GM19239 (cell line): ENCODE measurements around the gene CPAMD8.
"Not testable (repeated sequence)": the region's sequence is repeated elsewhere in the genome, so short reads cannot be mapped to it uniquely, and the experiment has no call there.

Experiments
- DNase-seq: peaks from one replicate; pipeline ENCODE4 v3.0.0; 2011; ENCODE audit warnings: low spot score; ENCODE audit not compliant: insufficient read length
- FAIRE-seq: peaks from 2 replicates; lab custom pipeline; 2011; peaks lifted over from hg19 to GRCh38; lab: Jason Lieb, UNC

CPAMD8 gene

GRCh38 chr19:17043744-17044143 is 17.1 kb upstream of the CPAMD8 start:
- DNase-seq (no peak), FAIRE-seq (no peak)

GRCh38 chr19:17041976-17042375 is 15.4 kb upstream of the CPAMD8 start:
- no peak for FAIRE-seq
- no peak for DNase-seq

GRCh38 chr19:17037966-17038500 is 11.4 kb upstream of the CPAMD8 start:
- no peak for DNase-seq
- FAIRE-seq, result no peak

GRCh38 chr19:17037184-17037583 is 10.6 kb upstream of the CPAMD8 start:
- no peak for FAIRE-seq
- no peak for DNase-seq

GRCh38 chr19:17036640-17037039 is 10.0 kb upstream of the CPAMD8 start:
- no peak for DNase-seq
- FAIRE-seq, result no peak

- DNase-seq (no peak), FAIRE-seq (no peak)
These were observed 9.3 kb upstream of the CPAMD8 start for GRCh38 chr19:17035842-17036424.

- DNase-seq (no peak), FAIRE-seq (no peak)
These were observed 5.1 kb upstream of the CPAMD8 start for GRCh38 chr19:17031741-17032140.

- DNase-seq (no peak), FAIRE-seq (no peak)
These were observed 945 bp upstream of the CPAMD8 start for GRCh38 chr19:17027535-17027975.

GRCh38 chr19:17025991-17026658 is 485 bp downstream of the CPAMD8 start:
- no peak for DNase-seq
- no peak for FAIRE-seq

- no peak for FAIRE-seq
- no peak for DNase-seq
These were observed 1.2 kb downstream of the CPAMD8 start for GRCh38 chr19:17025361-17025760.

GRCh38 chr19:17024941-17025340 is 1.7 kb downstream of the CPAMD8 start:
- not testable (repeated sequence) for DNase-seq, FAIRE-seq

GRCh38 chr19:17023805-17024204 is 2.8 kb downstream of the CPAMD8 start:
- FAIRE-seq, result no peak

GRCh38 chr19:17022738-17023137 is 3.9 kb downstream of the CPAMD8 start:
- DNase-seq, result no peak
- no peak for FAIRE-seq

More at GRCh38 chr19:17023805-17024204, 2.8 kb downstream of the CPAMD8 start:
- DNase-seq, result no peak

GRCh38 chr19:17021793-17022590 is 4.6 kb downstream of the CPAMD8 start:
- FAIRE-seq (no peak), DNase-seq (no peak)

- FAIRE-seq, result no peak
- no peak for DNase-seq
These were observed 5.3 kb downstream of the CPAMD8 start for GRCh38 chr19:17021328-17021727.

GRCh38 chr19:17020823-17021222 is 5.8 kb downstream of the CPAMD8 start:
- no peak for FAIRE-seq
- no peak for DNase-seq

- FAIRE-seq (no peak), DNase-seq (no peak)
These were observed 6.2 kb downstream of the CPAMD8 start for GRCh38 chr19:17020385-17020784.

- DNase-seq, FAIRE-seq: not testable (repeated sequence)
These were observed 12.3 kb downstream of the CPAMD8 start for GRCh38 chr19:17014212-17014861.

GRCh38 chr19:17011485-17011884 is 15.1 kb downstream of the CPAMD8 start:
- FAIRE-seq, result no peak

GRCh38 chr19:17006579-17006978 is 20.0 kb downstream of the CPAMD8 start:
- FAIRE-seq (no peak), DNase-seq (no peak)

More at GRCh38 chr19:17011485-17011884, 15.1 kb downstream of the CPAMD8 start:
- no peak for DNase-seq
